AG09319 (cell line): ENCODE results near the gene PCBP4.
"Not testable (repeated sequence)": the region's sequence is repeated elsewhere in the genome, so short reads cannot be mapped to it uniquely, and the experiment has no call there.

ENCODE experiments used
- DNase-seq: peaks from one replicate; pipeline ENCODE4 v3.0.0-alpha.2; 2010; ENCODE audit warnings: low read depth; ENCODE audit errors: extremely low read depth
- TF ChIP-seq, protein P1 (sequence below): IDR thresholded peaks from 2 replicates; pipeline ENCODE4 v1.5.1; 2011; ENCODE audit warnings: low read depth, mild to moderate bottlenecking, inconsistent platforms, low read length, moderate library complexity

PCBP4 gene

DNA sequence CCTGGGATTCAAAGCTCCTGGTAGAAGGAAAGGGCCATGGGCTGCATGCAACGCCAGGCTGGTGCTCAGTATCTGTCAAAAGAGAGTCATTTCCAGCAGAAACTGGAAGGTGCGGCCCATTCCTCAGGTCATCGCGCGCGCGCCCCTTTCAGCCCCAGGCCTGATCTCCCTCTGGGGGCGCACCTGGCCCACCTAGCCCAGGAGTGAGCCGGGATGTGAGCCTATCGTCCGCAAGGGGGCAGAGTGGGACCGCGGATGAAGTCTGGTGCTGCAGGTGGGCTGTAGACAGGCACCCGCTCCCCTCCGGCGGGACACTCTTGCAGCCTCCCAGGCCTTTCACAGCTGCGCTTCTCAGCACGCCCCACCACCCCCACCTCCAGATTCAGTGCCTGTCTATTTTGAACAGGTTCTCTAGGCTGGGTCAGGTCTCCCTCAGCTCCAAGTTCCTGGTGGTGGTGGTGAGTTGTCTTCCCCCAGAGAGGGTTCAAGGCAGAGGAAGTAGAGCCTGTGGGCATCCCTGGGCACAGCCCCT, 34.3 kb upstream of the PCBP4 start:
- no peak for DNase-seq
- TF ChIP-seq, protein P1, sequence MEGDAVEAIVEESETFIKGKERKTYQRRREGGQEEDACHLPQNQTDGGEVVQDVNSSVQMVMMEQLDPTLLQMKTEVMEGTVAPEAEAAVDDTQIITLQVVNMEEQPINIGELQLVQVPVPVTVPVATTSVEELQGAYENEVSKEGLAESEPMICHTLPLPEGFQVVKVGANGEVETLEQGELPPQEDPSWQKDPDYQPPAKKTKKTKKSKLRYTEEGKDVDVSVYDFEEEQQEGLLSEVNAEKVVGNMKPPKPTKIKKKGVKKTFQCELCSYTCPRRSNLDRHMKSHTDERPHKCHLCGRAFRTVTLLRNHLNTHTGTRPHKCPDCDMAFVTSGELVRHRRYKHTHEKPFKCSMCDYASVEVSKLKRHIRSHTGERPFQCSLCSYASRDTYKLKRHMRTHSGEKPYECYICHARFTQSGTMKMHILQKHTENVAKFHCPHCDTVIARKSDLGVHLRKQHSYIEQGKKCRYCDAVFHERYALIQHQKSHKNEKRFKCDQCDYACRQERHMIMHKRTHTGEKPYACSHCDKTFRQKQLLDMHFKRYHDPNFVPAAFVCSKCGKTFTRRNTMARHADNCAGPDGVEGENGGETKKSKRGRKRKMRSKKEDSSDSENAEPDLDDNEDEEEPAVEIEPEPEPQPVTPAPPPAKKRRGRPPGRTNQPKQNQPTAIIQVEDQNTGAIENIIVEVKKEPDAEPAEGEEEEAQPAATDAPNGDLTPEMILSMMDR, result peak; percentile 88

DNA sequence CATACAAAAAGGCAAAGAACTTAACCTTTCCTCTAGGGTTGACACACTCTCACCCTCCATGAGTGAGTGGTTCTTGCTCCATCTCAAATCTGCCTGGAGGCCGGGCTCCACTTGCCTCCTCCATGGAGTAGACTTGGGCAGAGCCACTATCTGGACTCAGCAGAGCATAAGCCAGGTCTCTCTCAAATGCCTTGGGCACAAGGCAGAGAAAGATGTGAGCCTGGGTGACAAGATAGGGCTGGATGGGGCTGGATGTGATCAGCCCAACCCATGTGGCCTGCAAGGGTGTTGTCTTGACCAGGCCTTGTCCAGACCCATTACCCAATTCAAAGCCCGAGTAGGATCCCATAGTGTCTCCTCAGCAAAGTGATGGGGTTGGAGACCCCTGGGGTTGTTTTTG, 32.6 kb upstream of the PCBP4 start:
- TF ChIP-seq, protein P1, result no peak
- no peak for DNase-seq

DNA sequence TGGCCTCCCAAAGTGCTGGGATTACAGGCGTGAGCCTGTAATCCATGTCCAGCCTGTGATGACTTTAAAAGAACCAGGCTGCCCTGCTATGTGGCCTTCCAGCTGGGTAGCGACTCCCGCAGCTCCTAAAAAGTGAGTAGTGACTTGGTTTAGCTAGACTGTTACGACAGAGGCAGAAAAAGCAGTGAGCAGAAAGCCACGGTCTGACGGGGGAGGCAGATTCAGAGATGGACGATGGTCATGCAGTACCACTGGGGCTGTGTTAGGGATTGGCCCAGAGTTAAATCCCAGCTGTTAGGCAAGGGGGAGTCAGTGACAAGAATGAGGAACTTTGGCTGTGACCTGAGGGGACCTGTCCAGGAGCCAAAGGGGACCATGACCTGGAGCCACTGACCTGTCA, 31.5 kb upstream of the PCBP4 start:
- DNase-seq, result no peak

DNA sequence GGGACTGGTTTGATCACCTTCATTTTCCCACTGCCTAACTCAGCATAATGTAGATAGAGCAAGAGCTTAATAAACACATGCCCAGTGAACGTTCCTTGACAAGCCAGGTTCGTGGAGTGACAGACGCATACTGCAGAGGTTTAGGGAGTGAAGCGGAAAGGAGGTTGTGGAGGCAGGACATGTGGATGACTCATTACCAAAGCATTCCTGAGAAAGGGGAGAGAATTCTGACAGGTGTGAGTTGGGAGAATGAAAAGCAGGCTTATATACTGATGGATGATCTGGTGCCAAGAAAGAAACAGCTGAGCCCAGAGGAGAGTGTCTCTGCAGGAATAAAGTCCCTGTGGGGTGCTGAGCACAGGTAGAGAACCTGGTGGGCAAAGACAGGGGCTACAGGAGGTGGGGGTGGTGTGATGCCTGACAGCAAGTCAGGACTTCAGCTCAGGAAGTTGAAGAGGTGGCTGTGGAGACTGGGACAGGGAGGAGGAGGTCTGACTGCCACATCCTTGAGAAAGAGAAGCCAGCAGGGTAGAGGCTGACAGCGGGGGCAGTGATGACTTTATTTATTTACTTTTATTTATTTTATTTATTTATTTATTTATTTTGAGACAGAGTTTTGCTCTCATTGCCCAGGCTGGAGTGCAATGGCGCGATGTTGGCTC, 30.8 kb upstream of the PCBP4 start:
- DNase-seq, result no peak
- TF ChIP-seq, protein P1, result no peak

More for the DNA sequence above, 31.5 kb upstream of the PCBP4 start:
- TF ChIP-seq, protein P1, result no peak

DNA sequence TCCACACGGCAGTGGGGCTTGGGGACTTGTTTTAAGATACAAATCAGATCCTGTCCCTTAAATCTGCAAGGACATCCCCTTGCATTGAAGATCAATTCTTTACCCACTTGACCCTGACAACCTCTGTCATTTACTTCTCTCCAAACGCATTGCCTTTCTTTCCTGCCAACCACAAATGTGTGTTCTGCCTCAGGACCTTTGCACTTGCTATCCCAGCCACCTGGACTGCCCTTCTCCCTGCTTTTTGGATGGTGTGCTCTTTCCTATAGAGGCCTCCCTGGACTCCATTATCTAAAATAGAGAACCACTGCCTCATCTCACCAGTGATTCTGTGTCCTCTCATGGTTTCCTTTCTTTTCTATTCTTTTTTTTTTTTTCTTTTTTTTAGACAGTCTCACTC, 29.9 kb upstream of the PCBP4 start:
- TF ChIP-seq, protein P1, result no peak
- DNase-seq, result no peak

DNA sequence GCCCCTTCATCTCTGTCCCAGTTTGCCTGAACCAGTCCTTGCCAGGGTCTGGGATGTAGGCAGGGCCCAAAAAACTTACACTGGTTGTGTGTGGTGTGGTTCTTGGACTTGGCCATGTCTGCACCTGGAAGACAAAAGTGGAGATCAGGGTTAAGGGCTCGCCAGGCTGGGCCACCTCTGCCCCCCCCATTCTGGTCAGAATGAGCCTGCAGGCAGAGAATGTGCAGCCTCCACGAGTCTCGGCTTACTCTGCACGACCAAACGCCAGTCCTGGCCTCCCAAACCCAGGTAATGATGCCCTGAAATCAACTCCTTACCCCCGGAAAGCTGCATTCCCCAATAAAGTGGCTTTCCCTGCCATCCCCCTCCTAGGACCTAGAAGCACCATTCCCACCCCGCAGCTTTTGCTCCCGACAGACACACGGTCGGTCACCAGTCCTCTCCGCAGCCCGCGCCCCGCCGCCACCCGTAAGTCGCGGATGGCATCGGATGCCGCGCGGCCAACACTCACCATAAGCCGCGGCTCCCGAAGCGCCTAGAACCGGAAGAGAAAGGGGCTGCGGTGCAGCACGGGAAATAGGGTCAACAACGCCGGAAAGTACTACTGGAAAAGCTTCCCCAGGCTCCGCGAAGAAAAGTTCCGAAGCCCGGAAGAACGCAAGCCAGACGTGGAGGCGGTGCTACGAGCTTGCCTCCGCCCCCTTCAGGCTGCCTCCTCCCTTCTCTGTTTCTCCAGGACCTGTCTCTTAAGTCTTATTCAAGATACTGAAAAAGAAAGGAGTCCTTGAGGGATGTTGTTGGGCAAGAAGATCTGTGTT, 28.3 kb upstream of the PCBP4 start, which contains the start of gene RPL29:
Gene RPL29 (minus strand): TSS at position 550 of the 818 bp plus-strand sequence. CDS start 434 bp downstream, at position 116.
- DNase-seq, result peak; percentile 88
- TF ChIP-seq, protein P1, result peak; percentile 4; the same call in 1 of the 2 replicates

DNA sequence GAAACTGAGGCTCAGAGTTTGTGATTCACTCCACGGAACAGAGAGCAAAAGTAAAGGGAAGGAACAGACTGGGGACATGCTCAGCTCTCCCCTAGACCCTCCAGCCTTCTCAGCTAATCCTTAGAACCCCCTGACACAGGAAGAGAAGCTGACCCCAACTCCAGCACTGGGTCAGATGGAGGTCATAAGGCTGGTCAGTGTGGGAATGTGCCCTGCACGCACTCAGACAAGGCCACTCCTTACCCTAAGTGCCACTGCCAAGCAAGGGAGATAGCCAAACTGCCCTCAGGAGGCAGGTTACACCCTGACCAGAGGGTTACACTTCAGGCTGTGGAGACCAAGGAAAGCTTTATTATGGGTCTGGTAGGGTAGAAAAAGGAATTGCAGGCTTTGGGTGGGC, 27.3 kb upstream of the PCBP4 start:
- no peak for DNase-seq
- TF ChIP-seq, protein P1, result no peak

DNA sequence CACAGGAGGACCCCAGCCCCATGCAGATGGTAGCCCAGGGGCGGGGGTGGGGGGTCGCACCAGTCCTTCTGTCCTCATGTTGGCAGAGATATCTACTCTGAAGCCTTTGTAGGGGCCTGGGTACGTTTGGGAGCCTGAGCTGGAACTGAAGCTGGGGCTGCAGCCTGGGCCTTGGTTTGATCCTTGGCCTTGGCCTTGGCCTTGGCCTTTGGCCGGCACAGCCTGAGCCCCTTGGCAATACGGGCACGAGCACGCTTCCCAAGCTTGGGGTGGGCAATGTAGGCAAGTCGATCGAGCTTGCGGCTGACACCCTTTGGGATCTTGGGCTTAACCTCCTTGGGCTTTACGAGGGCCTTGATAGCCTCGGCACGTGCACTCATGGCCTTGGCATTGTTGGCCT, 26.4 kb upstream of the PCBP4 start:
- DNase-seq, result not testable (repeated sequence)
